ENCODE measurements around the gene IKBKG. TPM values are rescaled to one million over a fixed set of nuclear protein-coding genes. Genes with fewer than 3 reads are reported as not detected.

The IKBKG gene
- total and polyA plus RNA-seq, 2 of the 13 experiments (the other 11 are each of a cell fraction or from before 2014, with no cell fraction given): 30.6 to 44.3 TPM

GRCh38 chrX:154534526-154535322 lies 12.7 kb upstream of the IKBKG start (continued):
- TF ChIP-seq YY1 (IDR thresholded peaks at IDR 0.05; ENCODE audit: insufficient read depth, insufficient replicate concordance, low read depth, low read length) (peak; percentile 69), AKNA (CRISPR knock-in tag; IDR thresholded peaks at IDR 0.05; ENCODE audit: borderline replicate concordance) (no peak), HNRNPK (IDR thresholded peaks at IDR 0.05; ENCODE audit: low read depth, low read length, poor library complexity, severe bottlenecking) (no peak), KDM2A (CRISPR knock-in tag; IDR thresholded peaks at IDR 0.05; ENCODE audit: borderline replicate concordance, low read depth) (peak; percentile 76; the same call in 1 of the 2 replicates), KLF16 (CRISPR knock-in tag; IDR thresholded peaks at IDR 0.05) (peak in 1 of 2 experiments; percentile 65; a peak in 1 of 4 replicates), ZNF382 (CRISPR knock-in tag; IDR thresholded peaks at IDR 0.05; ENCODE audit: borderline replicate concordance) (no peak), ZBTB7B (CRISPR knock-in tag; IDR thresholded peaks at IDR 0.05) (no peak), AGO2 (optimal IDR thresholded peaks at IDR 0.05; ENCODE audit: low read depth, low read length) (peak; percentile 8), MAX (IDR thresholded peaks at IDR 0.05) (peak; percentile 53; the same call in 1 of the 2 replicates), CENPBD1 (CRISPR knock-in tag; IDR thresholded peaks at IDR 0.05; ENCODE audit: borderline replicate concordance, low read depth) (no peak), STAG1 (CRISPR knock-in tag; IDR thresholded peaks at IDR 0.05) (peak; percentile 99), NFAT5 (CRISPR knock-in tag; IDR thresholded peaks at IDR 0.05) (no peak), XRCC5 (optimal IDR thresholded peaks at IDR 0.05; ENCODE audit: low read length) (peak; percentile 71), ZBTB44 (CRISPR knock-in tag; IDR thresholded peaks at IDR 0.05) (no peak), SAP130 (CRISPR knock-in tag; IDR thresholded peaks at IDR 0.05; ENCODE audit: low read depth) (peak; percentile 55; the same call in 1 of the 2 replicates)
